CD4-positive, alpha-beta T cell (primary cell): ENCODE data around the gene BAG3. TPM values are rescaled to one million over a fixed set of nuclear protein-coding genes. Genes with fewer than 3 reads are reported as not detected.

Experiments used
- ATAC-seq: fragments of 200-7000 bp; cut with Tn5 transposase; one replicate; pipeline ENCODE4 v1.10.0; 2022; ENCODE audit warnings: mild to moderate bottlenecking; ENCODE audit not compliant: poor library complexity
- CTCF ChIA-PET: fragments of 350-600 bp; sonication (Branson Sonifier 250); formaldehyde crosslinking; loops from one replicate; lab custom pipeline; 2021; ENCODE audit warnings: antibody characterized with exemption, inconsistent platforms; lab: Charles Lee
- POLR2A ChIA-PET: fragments of 350-600 bp; sonication (Branson Sonifier 250); formaldehyde crosslinking; loops from one replicate; lab custom pipeline; 2021; ENCODE audit warnings: antibody characterized with exemption, inconsistent platforms; lab: Charles Lee
- DNase-seq, 14 experiments: peaks; one replicate each; pipeline ENCODE4 v3.0.0-alpha.2; 2013 to 2020; ENCODE audit warnings: mixed read lengths in 2 of 14
- H3K27ac ChIP-seq, 2 donors: one replicate each; pipeline versions ENCODE4 v1.5.1 to v1.7.0; 2013; ENCODE audit warnings: low read length in 2 of 2, low read depth in 1 of 2, mild to moderate bottlenecking in 1 of 2
- H3K27me3 ChIP-seq, 2 experiments: 1 replicate in 1 of 2; 2 replicates in 1 of 2; pipeline versions ENCODE4 v1.6.1 to v1.7.0; 2013; ENCODE audit warnings: low read length in 2 of 2, control low read depth in 1 of 2, mild to moderate bottlenecking in 1 of 2, moderate library complexity in 1 of 2; ENCODE audit not compliant: insufficient read depth in 2 of 2, control insufficient read depth in 1 of 2
- H3K36me3 ChIP-seq: one replicate; pipeline ENCODE4 v1.6.1; 2013; ENCODE audit warnings: low read length, control low read depth; ENCODE audit not compliant: insufficient read depth
- H3K4me1 ChIP-seq: one replicate; pipeline ENCODE4 v1.6.1; 2013; ENCODE audit warnings: low read length, control low read depth; ENCODE audit not compliant: insufficient read depth
- H3K4me3 ChIP-seq: one replicate; pipeline ENCODE4 v1.5.1; 2013; ENCODE audit warnings: mild to moderate bottlenecking, low read length, moderate library complexity
- H3K9me3 ChIP-seq, 2 experiments: 1 replicate in 1 of 2; 2 replicates in 1 of 2; pipeline versions ENCODE4 v1.6.1 to v1.7.0; 2013; ENCODE audit warnings: low read length in 2 of 2, mild to moderate bottlenecking in 2 of 2, control low read depth in 1 of 2, moderate library complexity in 1 of 2; ENCODE audit not compliant: control insufficient read depth in 1 of 2, insufficient read depth in 1 of 2
- H3K27ac Mint-ChIP-seq: one replicate; pipeline ENCODE4 v1.8.0; 2020; ENCODE audit warnings: mixed read lengths
- H3K27me3 Mint-ChIP-seq: one replicate; pipeline ENCODE4 v1.8.0; 2021; ENCODE audit warnings: mixed read lengths
- H3K36me3 Mint-ChIP-seq: one replicate; pipeline ENCODE4 v1.8.0; 2021; ENCODE audit warnings: low read depth, mixed read lengths
- H3K4me1 Mint-ChIP-seq: one replicate; pipeline ENCODE4 v1.8.0; 2021; ENCODE audit warnings: low read depth, mixed read lengths
- H3K4me3 Mint-ChIP-seq: one replicate; pipeline ENCODE4 v1.8.0; 2020; ENCODE audit warnings: mild to moderate bottlenecking, mixed read lengths
- H3K9me3 Mint-ChIP-seq: one replicate; pipeline ENCODE4 v1.8.0; 2020; ENCODE audit warnings: mixed read lengths
- intact Hi-C, 2 experiments: fragments of 100-400 bp; cut with DNase I in 1 of 2; cut with micrococcal nuclease in 1 of 2; formaldehyde crosslinking; loops; one replicate each; pipeline versions ENCODE4 v1.15.1 to v1.9.0; 2023 to 2025; cut with DNase I, micrococcal nuclease
- polyA plus RNA-seq, 2 donors: library from polyadenylated mRNA; unstranded; fragments of 120-200 nt; gene quantifications; one replicate each; pipeline ENCODE4 v1.2.1, GENCODE V29; 2013
- total RNA-seq, 174 experiments: library from RNA in 2 of 174; stranded (reverse) in 2 of 174; gene quantifications; one replicate each; pipeline ENCODE4 v1.2.3 and lab custom pipeline; 2021 to 2026
- TF ChIP-seq, protein P1 (sequence below): fragments of 200-600 bp; IDR thresholded peaks from one replicate; pipeline ENCODE4 v1.8.0; 2022; ENCODE audit warnings: antibody characterized with exemption, mild to moderate bottlenecking

Gene BAG3
- total RNA-seq (10 to 100 TPM; 65.1 to 65.8 TPM), total RNA-seq (lab: John Stamatoyannopoulos, UW) (14.4 to 81.0 (median 31.3) reads per million in 172 experiments)
- polyA plus RNA-seq (2013, experiment 1 of 2), result 18.1 TPM
- polyA plus RNA-seq (2013, experiment 2 of 2), result 24.4 TPM

DNA sequence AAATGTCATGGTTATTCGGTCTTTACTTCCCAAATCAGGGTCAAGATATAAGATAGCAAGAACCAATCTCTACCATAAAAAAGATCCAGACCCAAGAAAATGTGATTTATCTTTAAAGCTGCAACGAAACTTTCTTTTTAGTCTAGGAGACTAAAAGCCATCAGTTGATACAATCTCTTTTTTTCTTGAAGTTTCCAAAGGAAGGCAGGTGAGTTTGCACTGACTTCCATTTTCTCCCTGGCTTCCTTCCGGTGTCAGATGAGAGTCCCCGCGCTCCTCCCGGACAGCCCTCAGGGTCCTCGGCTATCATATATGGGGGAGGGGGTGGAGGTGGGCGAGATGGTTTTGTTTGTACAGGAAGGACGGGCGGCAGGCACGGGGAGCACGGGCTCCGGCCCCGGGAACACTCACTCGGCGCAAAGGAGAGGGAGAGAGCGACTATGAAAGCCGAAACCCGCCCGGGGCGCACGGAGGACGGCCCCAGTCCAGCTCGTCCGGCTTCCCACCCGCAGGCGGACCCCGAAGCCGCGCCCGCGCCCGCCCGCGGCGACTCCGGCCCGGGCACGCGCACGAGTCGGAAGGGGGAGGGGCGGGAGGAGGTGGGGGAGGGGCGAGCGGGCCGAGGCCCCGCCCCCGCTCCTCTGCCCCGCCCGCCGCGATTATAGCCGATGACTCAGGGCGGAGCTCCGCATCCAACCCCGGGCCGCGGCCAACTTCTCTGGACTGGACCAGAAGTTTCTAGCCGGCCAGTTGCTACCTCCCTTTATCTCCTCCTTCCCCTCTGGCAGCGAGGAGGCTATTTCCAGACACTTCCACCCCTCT lies at the start of gene BAG3:
Gene BAG3, plus strand, starts transcription at position 689 of the 822 bp plus-strand sequence. CDS start 296 bp downstream, outside the sequence.
- Histone ChIP-seq H3K9me3 (no peaks in the 10 kb centered on the region), H3K27me3 (no peaks in the 10 kb centered on the region), H3K4me1 (peaks cover 27% of the 10 kb centered on the region), H3K4me3 (peak within 1 kb of the TSS; percentile 72), H3K27ac (peak within 1 kb of the TSS; percentile 77 to 88), H3K36me3 (peaks cover 1% of the 10 kb centered on the region)
- Mint-ChIP-seq H3K27ac (peak within 1 kb of the TSS; percentile 99), H3K9me3 (no peaks in the 10 kb centered on the region), H3K27me3 (no peaks in the 10 kb centered on the region), H3K4me1 (peaks cover 49% of the 10 kb centered on the region), H3K4me3 (peak within 1 kb of the TSS; percentile 100), H3K36me3 (peaks cover 21% of the 10 kb centered on the region)
- TF ChIP-seq, protein P1, sequence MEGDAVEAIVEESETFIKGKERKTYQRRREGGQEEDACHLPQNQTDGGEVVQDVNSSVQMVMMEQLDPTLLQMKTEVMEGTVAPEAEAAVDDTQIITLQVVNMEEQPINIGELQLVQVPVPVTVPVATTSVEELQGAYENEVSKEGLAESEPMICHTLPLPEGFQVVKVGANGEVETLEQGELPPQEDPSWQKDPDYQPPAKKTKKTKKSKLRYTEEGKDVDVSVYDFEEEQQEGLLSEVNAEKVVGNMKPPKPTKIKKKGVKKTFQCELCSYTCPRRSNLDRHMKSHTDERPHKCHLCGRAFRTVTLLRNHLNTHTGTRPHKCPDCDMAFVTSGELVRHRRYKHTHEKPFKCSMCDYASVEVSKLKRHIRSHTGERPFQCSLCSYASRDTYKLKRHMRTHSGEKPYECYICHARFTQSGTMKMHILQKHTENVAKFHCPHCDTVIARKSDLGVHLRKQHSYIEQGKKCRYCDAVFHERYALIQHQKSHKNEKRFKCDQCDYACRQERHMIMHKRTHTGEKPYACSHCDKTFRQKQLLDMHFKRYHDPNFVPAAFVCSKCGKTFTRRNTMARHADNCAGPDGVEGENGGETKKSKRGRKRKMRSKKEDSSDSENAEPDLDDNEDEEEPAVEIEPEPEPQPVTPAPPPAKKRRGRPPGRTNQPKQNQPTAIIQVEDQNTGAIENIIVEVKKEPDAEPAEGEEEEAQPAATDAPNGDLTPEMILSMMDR, result no peak
- intact Hi-C loops, result loop anchor here (1.0 to 10.0 kb wide), 5 partner anchors 54 to 146 kb away; partner anchors contain the start of genes RGS10 (in 2 of the 2), INPP5F (in 1 of the 2) and TIAL1 (in 1 of the 2)
- CTCF ChIA-PET, result interaction anchor here (1.0 to 1.4 kb wide), 2 partner anchors 8 to 36 kb away, joined by 3 read pairs; no protein-coding TSS in a partner anchor
- ATAC-seq (peak; percentile 52), DNase-seq (peak; percentile 60 to 89 (median 76))
- POLR2A ChIA-PET, result interaction anchor here (0.8 to 2.2 kb wide), 15 partner anchors 8 to 444 kb away, joined by 3 to 20 read pairs (median 5); partner anchors contain the start of genes GRK5, INPP5F, MCMBP and RGS10

DNA sequence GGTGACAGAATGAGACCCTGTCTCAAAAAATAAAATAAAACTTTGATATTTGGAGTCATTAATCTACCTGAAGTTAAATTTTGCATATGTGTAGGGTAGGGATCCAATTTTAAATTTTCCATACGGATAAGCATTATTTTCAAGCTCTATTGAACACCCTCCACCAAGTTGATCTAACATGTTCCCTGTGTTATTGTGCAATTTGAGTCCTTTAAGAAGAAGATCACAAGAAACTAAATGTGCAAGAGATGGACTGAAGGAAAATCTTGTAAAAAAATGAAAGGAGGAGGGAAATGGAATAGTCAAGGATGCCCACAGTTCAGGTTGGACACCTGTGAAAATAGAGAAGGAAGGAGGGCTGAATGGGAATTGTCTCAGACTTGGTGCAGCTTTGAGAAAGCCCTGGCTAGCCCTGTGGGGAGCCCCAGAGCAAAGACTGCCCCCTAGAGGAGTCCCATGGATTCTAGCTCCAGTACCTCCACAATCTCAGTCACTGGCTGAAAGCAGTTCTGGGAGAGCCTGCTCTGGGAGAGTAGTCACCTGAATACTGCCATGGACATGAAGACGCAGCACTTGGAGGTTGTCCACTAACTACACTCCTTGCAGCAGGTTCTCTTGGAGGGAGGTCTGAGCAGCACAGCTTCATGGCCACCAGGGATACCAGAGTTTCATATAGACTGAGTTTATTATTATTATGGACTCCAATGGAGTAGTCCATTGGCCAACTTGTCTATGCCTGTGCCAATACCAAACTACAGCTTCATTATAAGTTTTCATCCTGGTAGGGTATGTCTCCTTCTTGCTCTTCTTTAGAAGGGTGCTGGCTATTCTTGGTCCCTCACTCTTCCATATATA lies 48.7 kb upstream of the BAG3 start:
- H3K9me3 ChIP-seq, result no peaks in the 10 kb centered on the region
- Mint-ChIP-seq H3K36me3 (no peaks in the 10 kb centered on the region), H3K4me3 (no peak overlapping the region), H3K4me1 (peaks cover 21% of the 10 kb centered on the region), H3K9me3 (no peaks in the 10 kb centered on the region), H3K27me3 (no peaks in the 10 kb centered on the region), H3K27ac (no peak overlapping the region)
- no peak overlapping the region for H3K27ac ChIP-seq
- H3K4me1 ChIP-seq, result peaks cover 5% of the 10 kb centered on the region
- intact Hi-C loops, result loop anchor here in 1 of 2 experiments (5.0 kb wide), 1 partner anchor 395 kb away; the partner anchor contains the start of gene GRK5
- ATAC-seq (peak; percentile 68), DNase-seq (peak in 8 of 14 experiments; percentile 4 to 65 (median 29))
- TF ChIP-seq, protein P1, result peak; percentile 48
- CTCF ChIA-PET, result interaction anchor here (0.5 to 1.5 kb wide), 14 partner anchors 11 to 396 kb away, joined by 3 to 10 read pairs (median 3); partner anchors contain the start of genes GRK5 and INPP5F
- POLR2A ChIA-PET, result interaction anchor here (0.7 to 1.1 kb wide), 2 partner anchors 51 to 60 kb away, joined by 3 read pairs; partner anchors contain the start of gene RGS10
- no peaks in the 10 kb centered on the region for H3K27me3 ChIP-seq
- no peaks in the 10 kb centered on the region for H3K36me3 ChIP-seq
- H3K4me3 ChIP-seq, result no peak overlapping the region

DNA sequence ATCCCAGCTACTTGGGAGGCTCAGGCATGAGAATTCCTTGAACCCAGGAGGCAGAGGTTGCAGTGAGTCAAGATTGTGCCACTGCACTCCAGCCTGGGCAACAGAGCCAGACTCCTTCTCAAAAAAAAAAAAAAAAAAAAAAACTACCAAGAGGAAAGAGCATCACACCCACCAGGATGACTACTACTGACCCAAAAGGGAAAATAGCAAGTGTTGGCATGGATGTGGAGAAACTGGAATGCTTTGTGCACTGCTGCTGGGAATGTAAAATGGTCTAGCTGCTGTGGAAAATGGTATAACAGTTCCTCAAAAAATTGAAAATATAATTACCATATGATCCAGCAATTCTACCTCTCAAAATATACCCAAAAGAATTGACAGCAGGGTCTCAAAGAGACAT lies 46.7 kb upstream of the BAG3 start:
- TF ChIP-seq, protein P1, result no peak
- Mint-ChIP-seq H3K27me3 (no peaks in the 10 kb centered on the region), H3K4me3 (no peak overlapping the region), H3K36me3 (no peaks in the 10 kb centered on the region), H3K27ac (no peak overlapping the region), H3K9me3 (no peaks in the 10 kb centered on the region), H3K4me1 (peaks cover 10% of the 10 kb centered on the region)
- CTCF ChIA-PET, result interaction anchor here (0.7 kb wide), 1 partner anchor 13 kb away, joined by 4 read pairs; no protein-coding TSS in a partner anchor
- ATAC-seq (no peak), DNase-seq (no peak)
- Histone ChIP-seq H3K27ac (no peak overlapping the region), H3K4me1 (peaks cover 6% of the 10 kb centered on the region), H3K36me3 (no peaks in the 10 kb centered on the region), H3K9me3 (no peaks in the 10 kb centered on the region), H3K27me3 (no peaks in the 10 kb centered on the region), H3K4me3 (no peak overlapping the region)
- POLR2A ChIA-PET, result no interaction called here
- intact Hi-C loops, result loop anchor here in 1 of 2 experiments (5.0 kb wide), 1 partner anchor 397 kb away; the partner anchor contains the start of gene GRK5
